HFFc6 (cell line): Measurements from ENCODE around the gene PLEKHM1. TPM values are rescaled to one million over a fixed set of nuclear protein-coding genes. Genes with fewer than 3 reads are reported as not detected.
"Not testable (repeated sequence)": the region's sequence is repeated elsewhere in the genome, so short reads cannot be mapped to it uniquely, and the experiment has no call there.

Experiments used
- DNase-seq: peaks from one replicate; pipeline ENCODE4 v3.0.0-alpha.2; 2018
- H3K27ac Mint-ChIP-seq: 2 replicates; pipeline ENCODE4 v1.8.0; 2020; ENCODE audit warnings: mild to moderate bottlenecking, mixed read lengths
- H3K27me3 Mint-ChIP-seq: 2 replicates; pipeline ENCODE4 v1.8.0; 2021; ENCODE audit warnings: mild to moderate bottlenecking, moderate library complexity, mixed read lengths; ENCODE audit not compliant: insufficient read depth
- H3K36me3 Mint-ChIP-seq: 2 replicates; pipeline ENCODE4 v1.8.0; 2021; ENCODE audit warnings: low read depth, mixed read lengths
- H3K4me1 Mint-ChIP-seq: 2 replicates; pipeline ENCODE4 v1.8.0; 2020; ENCODE audit warnings: low read depth, mixed read lengths
- H3K4me3 Mint-ChIP-seq: 2 replicates; pipeline ENCODE4 v1.8.0; 2020; ENCODE audit warnings: mild to moderate bottlenecking, moderate library complexity, mixed read lengths
- H3K9me3 Mint-ChIP-seq: 2 replicates; pipeline ENCODE4 v1.8.0; 2020; ENCODE audit warnings: mild to moderate bottlenecking, mixed read lengths
- CTCF ChIP-seq: fragments of 200-600 bp; sonication (generic); IDR thresholded peaks from 2 replicates; pipeline ENCODE4 v1.5.0; 2021; ENCODE audit warnings: antibody characterized with exemption, mild to moderate bottlenecking
- long read RNA-seq: library from polyadenylated mRNA; unstranded; transcript quantifications from one replicate; pipeline ENCODE4 v2.0.0, GENCODE V29; 2019
- total RNA-seq, 6 experiments: library from RNA; stranded (reverse); fragmentation: NEBNext Ultra II Directional; extraction: Animal tissue kit (Norgen Biotek cat#: 25700); gene quantifications; 2 replicates in 1 of 6; 3 replicates in 5 of 6; pipeline ENCODE4 v1.2.3, GENCODE V29; 2021

The PLEKHM1 gene
- 10 to 100 TPM; 32.0 to 43.1 (median 36.5) TPM for total RNA-seq
- long read RNA-seq, full-length matches to known transcripts = 2 of 11 reads
- long read RNA-seq, partial matches to known transcripts = 5 of 11 reads
- long read RNA-seq, other reads (novel, unspliced or antisense) = 4 of 11 reads

- peak within 1 kb of the TSS; percentile 90 for H3K27ac Mint-ChIP-seq
- peaks cover 30% of the 10 kb centered on the region for H3K4me1 Mint-ChIP-seq
- DNase-seq = peak; percentile 70
- H3K4me3 Mint-ChIP-seq = peak within 1 kb of the TSS; percentile 96
- not testable (repeated sequence) for H3K9me3 Mint-ChIP-seq, H3K36me3 Mint-ChIP-seq, H3K27me3 Mint-ChIP-seq
Observed at GRCh38 chr17:45490615-45491433, at the start of gene PLEKHM1. PLEKHM1 (minus strand) TSS chr17:45490721; CDS start chr17:45482484, 8,237 bp downstream.

GRCh38 chr17:45538168-45538567, 47.6 kb upstream of the PLEKHM1 start:
- H3K36me3 Mint-ChIP-seq, H3K27me3 Mint-ChIP-seq, H3K27ac Mint-ChIP-seq, H3K4me3 Mint-ChIP-seq, H3K4me1 Mint-ChIP-seq, DNase-seq, H3K9me3 Mint-ChIP-seq: not testable (repeated sequence)

GRCh38 chr17:45506072-45506471, 15.6 kb upstream of the PLEKHM1 start:
- H3K36me3 Mint-ChIP-seq = not testable (repeated sequence)

GRCh38 chr17:45505183-45505582, 14.7 kb upstream of the PLEKHM1 start:
- not testable (repeated sequence) for H3K27ac Mint-ChIP-seq, H3K36me3 Mint-ChIP-seq, H3K4me3 Mint-ChIP-seq, DNase-seq, H3K27me3 Mint-ChIP-seq, H3K9me3 Mint-ChIP-seq, H3K4me1 Mint-ChIP-seq

More at GRCh38 chr17:45506072-45506471, 15.6 kb upstream of the PLEKHM1 start:
- not testable (repeated sequence) for H3K4me1 Mint-ChIP-seq, H3K4me3 Mint-ChIP-seq, DNase-seq, H3K27me3 Mint-ChIP-seq, H3K27ac Mint-ChIP-seq, H3K9me3 Mint-ChIP-seq

GRCh38 chr17:45501092-45501707, 10.7 kb upstream of the PLEKHM1 start:
- not testable (repeated sequence) for H3K4me3 Mint-ChIP-seq, H3K27ac Mint-ChIP-seq, H3K9me3 Mint-ChIP-seq, DNase-seq, H3K27me3 Mint-ChIP-seq, H3K4me1 Mint-ChIP-seq, H3K36me3 Mint-ChIP-seq
- peak; percentile 65; the same call in 1 of the 2 replicates for TF ChIP-seq CTCF

- H3K9me3 Mint-ChIP-seq, H3K27me3 Mint-ChIP-seq, H3K4me3 Mint-ChIP-seq, H3K4me1 Mint-ChIP-seq, DNase-seq, H3K36me3 Mint-ChIP-seq, H3K27ac Mint-ChIP-seq: not testable (repeated sequence)
Observed at GRCh38 chr17:45500478-45500877, 10.0 kb upstream of the PLEKHM1 start.

GRCh38 chr17:45499208-45499607, 8.7 kb upstream of the PLEKHM1 start:
- H3K27ac Mint-ChIP-seq, H3K36me3 Mint-ChIP-seq, H3K4me1 Mint-ChIP-seq, H3K4me3 Mint-ChIP-seq, H3K27me3 Mint-ChIP-seq, H3K9me3 Mint-ChIP-seq, DNase-seq: not testable (repeated sequence)

GRCh38 chr17:45498377-45498776, 7.9 kb upstream of the PLEKHM1 start:
- H3K9me3 Mint-ChIP-seq, DNase-seq, H3K4me3 Mint-ChIP-seq, H3K36me3 Mint-ChIP-seq, H3K27me3 Mint-ChIP-seq, H3K27ac Mint-ChIP-seq, H3K4me1 Mint-ChIP-seq: not testable (repeated sequence)

GRCh38 chr17:45497449-45497848, 6.9 kb upstream of the PLEKHM1 start:
- not testable (repeated sequence) for H3K9me3 Mint-ChIP-seq, H3K4me3 Mint-ChIP-seq, H3K4me1 Mint-ChIP-seq, H3K27me3 Mint-ChIP-seq, H3K36me3 Mint-ChIP-seq, H3K27ac Mint-ChIP-seq, DNase-seq

GRCh38 chr17:45496507-45496906, 6.0 kb upstream of the PLEKHM1 start:
- not testable (repeated sequence) for H3K27me3 Mint-ChIP-seq, H3K4me3 Mint-ChIP-seq, H3K36me3 Mint-ChIP-seq, H3K27ac Mint-ChIP-seq, DNase-seq, H3K4me1 Mint-ChIP-seq, H3K9me3 Mint-ChIP-seq

- H3K27ac Mint-ChIP-seq, H3K4me3 Mint-ChIP-seq, DNase-seq, H3K36me3 Mint-ChIP-seq, H3K4me1 Mint-ChIP-seq, H3K27me3 Mint-ChIP-seq, H3K9me3 Mint-ChIP-seq: not testable (repeated sequence)
Observed at GRCh38 chr17:45494556-45494955, 4.0 kb upstream of the PLEKHM1 start.

GRCh38 chr17:45492156-45492555, 1.6 kb upstream of the PLEKHM1 start:
- H3K4me1 Mint-ChIP-seq = peaks cover 30% of the 10 kb centered on the region
- DNase-seq, H3K27me3 Mint-ChIP-seq, H3K27ac Mint-ChIP-seq, H3K4me3 Mint-ChIP-seq, H3K9me3 Mint-ChIP-seq, H3K36me3 Mint-ChIP-seq: not testable (repeated sequence)

- not testable (repeated sequence) for H3K9me3 Mint-ChIP-seq, H3K27me3 Mint-ChIP-seq, DNase-seq, H3K36me3 Mint-ChIP-seq
- Mint-ChIP-seq H3K27ac (peak overlapping the region; percentile 90), H3K4me1 (peaks cover 30% of the 10 kb centered on the region), H3K4me3 (peak overlapping the region; percentile 96)
Observed at GRCh38 chr17:45490198-45490597, 323 bp downstream of the PLEKHM1 start.
